TTC549 (cell line): ENCODE measurements around the gene RPS28.
"Not testable (repeated sequence)": the region's sequence is repeated elsewhere in the genome, so short reads cannot be mapped to it uniquely, and the experiment has no call there.

Source experiments
- FAIRE-seq: peaks from 2 replicates; lab custom pipeline; 2012; peaks lifted over from hg19 to GRCh38; lab: Jason Lieb, UNC

The RPS28 gene

GRCh38 chr19:8320564-8321066 lies 681 bp upstream of the RPS28 start:
- no peak for FAIRE-seq

- FAIRE-seq: no peak
Observed at GRCh38 chr19:8321986-8322637, 816 bp downstream of the RPS28 start.

DNA sequence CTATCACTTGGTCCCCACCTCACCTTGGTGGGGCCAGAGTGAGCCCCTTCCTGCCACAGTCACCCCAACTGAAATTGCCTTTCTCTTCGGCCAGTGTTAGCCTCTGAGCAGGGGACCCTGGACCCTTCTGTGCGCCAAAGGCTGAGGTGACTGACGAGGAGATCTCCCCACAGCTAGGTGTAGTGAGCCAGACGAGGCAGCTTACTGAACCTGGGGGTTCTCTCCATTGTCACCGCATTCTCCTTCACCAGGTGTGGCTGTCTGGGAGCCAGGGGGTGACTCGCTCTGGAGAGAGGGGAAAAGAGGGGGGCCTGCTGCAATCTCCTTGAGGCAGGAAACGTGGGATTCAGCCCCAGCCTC lies 1.3 kb downstream of the RPS28 start:
- no peak for FAIRE-seq

- FAIRE-seq: no peak
Observed at GRCh38 chr19:8323781-8324185, 2.5 kb downstream of the RPS28 start.

DNA sequence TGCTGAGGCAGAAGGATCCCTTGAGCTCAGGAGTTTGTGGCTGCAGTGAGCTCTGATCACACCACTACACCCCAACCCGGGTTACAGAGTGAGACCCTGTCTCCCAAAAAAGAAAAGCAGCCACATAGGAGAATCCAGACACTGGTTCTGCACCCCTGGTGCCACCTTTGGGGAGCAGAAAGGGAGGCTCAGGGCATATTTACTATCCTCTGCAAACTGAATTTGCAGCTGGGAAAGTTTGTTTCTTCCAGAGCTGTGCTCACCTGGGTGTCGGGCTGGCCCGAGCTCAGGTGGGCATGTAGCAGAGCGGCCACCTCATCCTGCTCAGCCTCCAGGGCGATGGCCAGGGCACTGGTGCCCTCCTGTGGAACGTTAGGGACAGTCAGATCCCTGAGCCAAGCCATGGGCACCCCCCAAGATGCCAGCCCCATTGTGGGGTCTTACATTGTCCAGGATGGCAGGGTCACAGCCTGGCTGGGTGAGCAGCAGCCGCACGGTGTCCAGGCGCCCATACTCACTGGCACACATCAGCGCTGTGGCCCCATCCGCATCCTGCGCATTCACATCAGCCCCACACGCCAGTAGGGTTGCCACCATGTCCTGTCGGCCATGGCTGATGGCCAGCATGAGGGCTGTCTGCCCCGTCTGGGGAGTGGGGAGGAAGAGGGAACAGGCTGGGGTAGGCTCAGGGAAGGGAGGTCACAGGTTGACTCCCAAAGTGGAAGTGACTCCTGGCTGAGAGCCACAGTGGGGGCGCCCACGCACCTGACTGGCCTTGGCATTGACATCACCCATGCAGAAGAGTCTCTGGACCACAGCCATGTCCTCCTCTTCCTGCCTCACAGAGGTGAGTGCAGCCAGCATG lies 3.1 kb downstream of the RPS28 start:
- no peak for FAIRE-seq

DNA sequence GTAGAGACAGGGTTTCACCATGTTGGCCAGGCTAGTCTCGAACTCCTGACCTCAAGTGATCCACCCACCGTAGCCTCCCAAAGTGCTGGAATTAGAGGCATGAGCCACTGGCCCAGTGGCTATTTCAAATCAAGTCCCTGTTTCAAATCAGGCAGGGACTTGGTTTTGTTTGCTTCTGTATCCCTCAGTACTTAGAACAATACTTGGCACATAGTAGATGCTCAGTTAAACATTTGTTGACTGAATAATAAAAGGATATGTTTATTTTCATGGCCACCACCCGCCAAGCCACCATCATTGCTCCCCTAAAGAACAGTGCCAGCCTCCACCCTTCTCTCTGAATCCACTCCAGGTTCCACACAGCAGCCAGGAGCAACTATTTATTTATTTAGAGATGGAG lies 4.2 kb downstream of the RPS28 start:
- no peak for FAIRE-seq

- FAIRE-seq: no peak
Observed at GRCh38 chr19:8329996-8330395, 8.7 kb downstream of the RPS28 start.

GRCh38 chr19:8331263-8331845 lies 10.1 kb downstream of the RPS28 start:
- no peak for FAIRE-seq

DNA sequence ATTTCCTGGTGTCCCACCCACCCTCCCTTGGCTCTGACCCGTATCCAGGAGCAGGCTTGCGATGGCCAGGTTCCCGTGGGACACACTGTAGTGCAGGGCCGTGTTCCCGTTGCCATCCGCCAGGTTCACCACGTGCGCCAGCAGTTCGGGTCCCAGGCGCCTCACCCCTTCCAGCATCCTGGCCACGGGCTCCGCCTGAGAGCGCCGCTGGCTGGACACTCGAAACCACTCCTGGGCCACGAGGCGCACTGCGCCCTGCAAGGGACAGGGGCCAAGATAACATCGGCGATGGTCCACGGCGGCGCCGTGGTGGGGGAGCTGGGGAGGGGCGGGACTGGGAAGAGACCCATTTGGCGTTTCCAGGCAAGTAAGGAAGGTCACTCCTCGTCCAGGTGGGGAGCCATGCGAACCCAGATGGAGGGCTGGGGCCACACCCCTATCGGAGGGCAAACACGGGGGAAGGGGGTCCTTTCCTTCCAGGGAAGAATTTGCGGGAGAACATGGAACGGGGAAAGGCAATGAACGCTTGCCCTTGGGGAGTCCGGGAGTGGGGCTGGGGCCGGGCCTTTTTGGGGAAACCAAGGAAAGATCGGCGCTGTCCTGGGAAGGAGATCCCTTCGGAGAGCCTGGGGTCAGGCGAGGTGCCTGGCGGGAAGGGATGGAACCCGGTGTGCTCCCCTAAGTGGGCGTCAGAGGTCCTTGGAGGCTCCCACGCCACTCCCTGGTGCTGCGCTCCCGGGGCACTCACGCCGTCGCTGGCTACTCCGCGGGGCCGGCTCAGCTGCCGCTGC lies 11.9 kb downstream of the RPS28 start:
- FAIRE-seq: no peak

GRCh38 chr19:8333767-8334457 lies 12.6 kb downstream of the RPS28 start:
- FAIRE-seq: no peak

GRCh38 chr19:8334458-8335342 lies 13.4 kb downstream of the RPS28 start:
- FAIRE-seq: no peak

GRCh38 chr19:8335343-8336071 lies 14.2 kb downstream of the RPS28 start:
- FAIRE-seq: no peak

GRCh38 chr19:8336072-8336569 lies 14.8 kb downstream of the RPS28 start:
- FAIRE-seq: no peak

DNA sequence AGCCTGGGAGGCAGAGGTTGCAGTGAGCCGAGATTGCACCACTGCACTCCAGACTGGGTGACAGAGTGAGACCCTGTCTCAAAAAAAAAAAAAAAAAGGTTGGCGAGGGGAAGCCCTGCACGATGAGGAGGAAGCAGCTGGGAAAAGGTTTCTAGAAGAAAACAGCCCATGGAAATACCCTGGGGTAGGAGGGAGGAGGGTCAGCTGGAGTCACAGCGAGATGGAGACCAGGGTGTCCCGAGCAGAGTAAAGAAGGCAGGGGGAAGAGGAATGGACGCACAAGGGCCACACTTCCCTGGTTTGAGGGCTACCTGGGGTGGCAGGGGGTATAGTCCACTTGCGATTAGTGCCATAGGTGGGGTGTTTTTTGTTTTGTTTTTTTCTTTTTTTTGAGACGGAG lies 15.4 kb downstream of the RPS28 start:
- no peak for FAIRE-seq

DNA sequence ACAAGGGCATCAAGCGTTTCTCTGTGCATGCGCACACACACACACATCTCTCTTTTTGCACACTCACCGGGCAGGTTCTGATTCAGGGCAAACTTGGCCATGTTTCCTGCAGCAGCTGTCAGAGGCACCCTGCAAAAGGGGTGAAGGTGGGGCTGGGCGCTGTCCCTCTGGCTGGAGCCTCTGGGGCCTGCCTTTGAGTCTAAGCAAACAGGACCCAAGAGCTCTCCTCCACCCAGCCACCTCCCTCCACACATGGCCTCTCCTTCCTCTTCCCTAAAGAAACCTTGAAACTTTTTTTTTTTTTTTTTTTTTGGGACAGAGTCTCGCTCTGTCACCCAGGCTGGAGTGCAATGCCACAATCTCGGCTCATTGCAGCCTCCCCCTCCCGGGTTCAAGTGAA lies 16.4 kb downstream of the RPS28 start:
- no peak for FAIRE-seq

DNA sequence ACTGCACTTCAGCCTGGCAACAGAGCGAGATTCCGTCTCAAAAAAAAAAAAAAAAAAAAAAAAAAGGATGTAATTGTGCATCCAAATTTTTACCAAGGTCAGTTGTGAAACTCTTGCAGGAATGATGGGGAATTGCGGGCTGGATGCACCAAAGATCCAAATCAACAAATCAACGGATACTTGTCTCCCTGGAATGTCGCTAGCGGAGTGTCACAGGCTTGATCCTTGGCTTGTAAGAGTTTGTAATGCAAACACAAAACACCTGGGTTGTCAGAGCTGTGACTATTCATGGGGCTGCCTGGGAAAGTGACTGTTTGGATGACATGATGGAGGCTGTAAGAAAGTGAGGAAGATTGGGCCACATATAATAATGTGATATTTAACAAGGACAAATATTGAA lies 17.5 kb downstream of the RPS28 start:
- FAIRE-seq: no peak

DNA sequence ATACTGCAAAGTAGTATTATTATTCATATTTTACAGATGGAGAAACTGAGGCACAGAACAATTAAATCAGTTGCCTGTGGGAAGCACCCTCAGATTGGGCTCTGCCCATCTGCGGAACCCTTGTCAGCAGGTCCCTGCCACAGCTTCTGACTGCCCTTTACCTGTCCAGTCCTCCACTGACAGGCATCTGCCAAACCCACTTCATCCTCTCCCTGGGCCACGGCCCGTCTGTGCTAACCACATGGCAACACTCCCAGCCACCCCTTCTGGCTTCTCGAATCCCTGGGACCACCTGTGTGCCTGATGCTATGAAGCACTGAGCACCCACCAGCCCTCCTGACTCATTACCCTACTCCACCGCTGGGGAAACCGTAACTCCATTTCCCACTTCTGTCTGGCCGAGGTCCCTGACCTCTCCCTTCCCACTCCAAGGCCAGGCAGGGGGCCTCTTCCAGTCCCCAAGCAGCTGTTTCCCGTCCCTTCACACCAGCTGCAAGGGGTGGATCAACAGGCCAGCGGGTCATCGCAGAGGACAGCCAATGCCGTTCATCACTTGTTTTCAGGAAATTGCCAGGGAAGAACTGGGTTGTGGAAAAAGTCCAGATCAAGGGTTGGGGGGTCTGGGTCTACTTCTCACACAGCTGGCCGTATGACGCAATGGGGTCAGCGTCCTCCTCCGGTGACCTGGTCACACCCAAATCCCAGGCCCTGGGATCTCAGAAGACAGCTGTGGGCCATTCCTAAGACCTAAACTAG lies 19.2 kb downstream of the RPS28 start:
- FAIRE-seq: no peak

DNA sequence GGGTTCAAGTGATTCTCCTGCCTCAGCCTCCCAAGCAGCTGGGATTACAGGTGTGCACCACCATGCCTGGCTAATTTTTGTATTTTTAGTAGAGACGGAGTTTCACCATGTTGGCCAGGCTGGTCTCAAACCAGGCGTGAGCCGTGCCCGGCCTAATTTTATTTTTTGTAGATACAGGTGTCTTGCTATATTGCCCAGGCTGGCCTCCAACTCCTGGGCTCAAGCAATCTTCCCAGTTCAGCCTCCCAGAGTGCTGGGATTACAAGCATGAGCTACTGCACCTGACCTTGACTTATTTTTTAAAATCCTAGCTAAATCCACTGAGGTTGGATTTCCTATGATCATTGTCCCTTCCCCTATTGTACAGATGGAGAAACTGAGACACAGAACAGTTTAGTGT lies 20.2 kb downstream of the RPS28 start:
- not testable (repeated sequence) for FAIRE-seq

DNA sequence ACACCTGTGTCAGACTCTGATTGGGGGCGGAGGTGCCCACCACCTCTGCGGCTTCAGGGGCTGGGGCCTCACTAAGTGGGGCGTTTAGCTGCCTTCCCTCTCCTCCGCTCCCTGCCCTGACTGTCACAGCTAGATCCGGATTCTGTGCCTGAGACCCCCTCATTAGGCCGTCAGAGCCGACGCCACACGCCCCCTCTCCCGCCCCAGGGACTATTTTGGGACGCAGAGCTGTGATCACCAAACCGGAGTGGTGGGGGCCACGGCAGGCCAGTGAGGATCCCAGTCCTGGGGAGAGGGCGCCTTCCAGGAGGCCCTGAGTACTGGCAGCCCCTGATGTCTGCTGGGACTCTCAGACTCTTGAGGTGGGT lies 21.0 kb downstream of the RPS28 start:
- FAIRE-seq: no peak
